GM12874 (cell line): ENCODE measurements around the gene ZSCAN18.

Experiments used
- TF ChIP-seq, protein P1 (sequence below): IDR thresholded peaks from 2 replicates; pipeline ENCODE4 v1.5.1; 2011; ENCODE audit warnings: low read depth, mild to moderate bottlenecking, control low read depth, low read length, moderate library complexity; ENCODE audit not compliant: insufficient read depth

Gene ZSCAN18

DNA sequence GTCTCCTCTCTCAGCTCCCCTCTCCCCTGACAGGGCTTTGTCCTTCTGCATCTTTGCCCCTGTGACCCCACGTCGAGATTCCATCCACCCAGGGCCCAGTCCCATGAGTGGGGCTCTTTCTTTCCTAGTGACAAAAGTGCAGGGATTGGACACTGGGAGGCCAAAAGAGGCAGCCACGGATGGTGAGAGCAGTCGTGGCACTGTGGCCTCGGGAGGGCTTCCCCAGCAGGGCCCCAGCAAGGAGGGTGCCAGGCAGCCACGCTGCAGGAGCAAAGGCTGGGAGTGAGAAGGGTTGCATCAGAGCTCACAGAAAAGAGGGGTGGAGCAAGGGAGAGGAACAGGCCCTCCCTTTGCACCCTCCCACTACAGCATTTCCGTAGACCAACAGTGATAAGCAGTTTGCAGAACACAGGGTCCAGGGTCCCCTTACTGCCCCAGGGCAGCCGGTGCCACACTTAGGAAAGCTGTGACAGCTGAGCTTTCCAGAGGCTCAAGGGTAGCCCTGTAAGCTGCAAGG lies 59.3 kb downstream of the ZSCAN18 start:
- TF ChIP-seq, protein P1, sequence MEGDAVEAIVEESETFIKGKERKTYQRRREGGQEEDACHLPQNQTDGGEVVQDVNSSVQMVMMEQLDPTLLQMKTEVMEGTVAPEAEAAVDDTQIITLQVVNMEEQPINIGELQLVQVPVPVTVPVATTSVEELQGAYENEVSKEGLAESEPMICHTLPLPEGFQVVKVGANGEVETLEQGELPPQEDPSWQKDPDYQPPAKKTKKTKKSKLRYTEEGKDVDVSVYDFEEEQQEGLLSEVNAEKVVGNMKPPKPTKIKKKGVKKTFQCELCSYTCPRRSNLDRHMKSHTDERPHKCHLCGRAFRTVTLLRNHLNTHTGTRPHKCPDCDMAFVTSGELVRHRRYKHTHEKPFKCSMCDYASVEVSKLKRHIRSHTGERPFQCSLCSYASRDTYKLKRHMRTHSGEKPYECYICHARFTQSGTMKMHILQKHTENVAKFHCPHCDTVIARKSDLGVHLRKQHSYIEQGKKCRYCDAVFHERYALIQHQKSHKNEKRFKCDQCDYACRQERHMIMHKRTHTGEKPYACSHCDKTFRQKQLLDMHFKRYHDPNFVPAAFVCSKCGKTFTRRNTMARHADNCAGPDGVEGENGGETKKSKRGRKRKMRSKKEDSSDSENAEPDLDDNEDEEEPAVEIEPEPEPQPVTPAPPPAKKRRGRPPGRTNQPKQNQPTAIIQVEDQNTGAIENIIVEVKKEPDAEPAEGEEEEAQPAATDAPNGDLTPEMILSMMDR = no peak

DNA sequence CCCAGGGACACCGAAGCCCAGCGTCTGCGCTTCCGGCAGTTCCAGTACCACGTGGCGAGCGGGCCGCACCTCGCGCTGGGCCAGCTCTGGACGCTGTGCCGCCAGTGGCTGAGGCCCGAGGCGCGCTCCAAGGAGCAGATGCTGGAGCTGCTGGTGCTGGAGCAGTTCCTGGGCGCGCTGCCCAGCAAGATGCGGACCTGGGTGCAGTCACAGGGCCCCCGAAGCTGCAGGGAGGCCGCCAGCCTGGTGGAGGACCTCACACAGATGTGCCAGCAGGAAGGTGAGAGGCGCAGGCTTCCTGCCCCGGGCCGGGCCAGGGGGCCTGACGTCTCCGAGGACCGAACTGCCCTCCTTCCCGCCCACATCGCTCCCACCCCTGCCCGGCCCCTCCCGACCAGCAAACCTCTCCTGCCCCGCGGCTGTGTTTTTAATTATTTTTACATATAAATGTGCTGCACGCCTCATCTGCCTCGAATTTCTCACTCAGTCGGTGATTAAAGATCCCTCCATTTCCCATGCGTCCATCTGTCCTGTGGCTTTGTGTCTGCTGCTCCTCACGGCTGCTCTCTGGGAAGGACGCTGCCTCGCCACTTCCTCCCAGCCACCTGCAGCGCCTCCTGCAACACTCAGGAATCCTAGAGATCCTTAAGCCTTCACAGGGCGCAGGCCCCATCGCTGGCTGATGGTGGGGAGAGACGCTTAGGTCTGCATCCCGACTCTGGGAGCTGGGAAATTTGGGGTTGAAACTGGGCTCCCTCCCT lies 59.9 kb downstream of the ZSCAN18 start:
- TF ChIP-seq, protein P1 = no peak

GRCh38 chr19:58035863-58036262 lies 62.2 kb downstream of the ZSCAN18 start:
- TF ChIP-seq, protein P1 = no peak

DNA sequence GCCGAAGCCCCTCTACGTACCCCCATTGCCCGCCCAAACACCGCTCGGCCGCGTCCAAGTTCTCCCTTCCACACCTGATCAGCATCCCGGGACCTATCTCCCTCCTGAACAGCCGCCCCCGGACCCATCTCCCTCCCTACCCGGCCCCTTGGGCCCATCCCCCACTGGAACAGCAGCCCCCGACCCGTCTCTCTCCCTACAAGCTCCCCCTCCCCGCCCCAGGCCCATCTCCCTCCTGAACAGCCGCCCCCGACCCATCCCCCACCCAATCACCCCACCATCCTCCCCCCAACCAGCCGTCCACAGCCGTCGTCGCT lies 63.6 kb downstream of the ZSCAN18 start:
- TF ChIP-seq, protein P1 = no peak
